Loucy (cell line): ENCODE measurements around the gene CPAMD8.

Experiments used
- H2AFZ ChIP-seq: fragments of 200-600 bp; sonication (generic); 2 replicates; pipeline ENCODE4 v1.6.0; 2016; ENCODE audit warnings: antibody characterized with exemption, mild to moderate bottlenecking, low read length, moderate library complexity
- H3F3A ChIP-seq: fragments of 200-600 bp; 2 replicates; pipeline ENCODE4 v1.6.0; 2016; ENCODE audit warnings: antibody characterized with exemption, low read depth, mild to moderate bottlenecking
- H3K27me3 ChIP-seq: fragments of 200-600 bp; sonication (generic); 2 replicates; pipeline ENCODE4 v1.6.1; 2014; ENCODE audit warnings: low read length, mild to moderate bottlenecking; ENCODE audit not compliant: insufficient read depth, poor library complexity, severe bottlenecking
- H3K36me3 ChIP-seq: fragments of 200-600 bp; sonication (generic); 2 replicates; pipeline ENCODE4 v1.6.1; 2016; ENCODE audit warnings: low read length; ENCODE audit not compliant: insufficient read depth
- H3K4me1 ChIP-seq: fragments of 200-600 bp; sonication (generic); 2 replicates; pipeline ENCODE4 v1.5.1; 2014; ENCODE audit warnings: low read length, mild to moderate bottlenecking; ENCODE audit not compliant: insufficient read depth, poor library complexity, severe bottlenecking
- H3K4me2 ChIP-seq: fragments of 200-600 bp; sonication (generic); 2 replicates; pipeline ENCODE4 v1.6.0; 2014; ENCODE audit warnings: antibody characterized with exemption, low read length, low read depth, mild to moderate bottlenecking; ENCODE audit not compliant: poor library complexity, severe bottlenecking
- H3K4me3 ChIP-seq: fragments of 200-600 bp; sonication (generic); 2 replicates; pipeline ENCODE4 v1.5.1; 2014; ENCODE audit warnings: low read length, mild to moderate bottlenecking, mixed read lengths; ENCODE audit not compliant: poor library complexity, severe bottlenecking
- H3K79me2 ChIP-seq: fragments of 200-600 bp; sonication (generic); 2 replicates; pipeline ENCODE4 v1.6.1; 2014; ENCODE audit warnings: low read length; ENCODE audit not compliant: insufficient read depth
- H3K9ac ChIP-seq: fragments of 200-600 bp; sonication (generic); 2 replicates; pipeline ENCODE4 v1.6.0; 2014; ENCODE audit warnings: mild to moderate bottlenecking, low read depth, low read length, moderate library complexity; ENCODE audit not compliant: poor library complexity, severe bottlenecking
- H3K9me2 ChIP-seq: fragments of 200-600 bp; sonication (generic); replicated peaks from 2 replicates; pipeline ENCODE4 v1.6.1; 2016; ENCODE audit warnings: low read depth, low read length, mixed read lengths
- H3K9me3 ChIP-seq: fragments of 200-600 bp; sonication (generic); 2 replicates; pipeline ENCODE4 v1.6.1; 2014; ENCODE audit warnings: mild to moderate bottlenecking, antibody characterized with exemption, low read length, low read depth; ENCODE audit not compliant: insufficient read depth
- H4K20me1 ChIP-seq: fragments of 200-600 bp; sonication (generic); 2 replicates; pipeline ENCODE4 v1.6.0; 2014; ENCODE audit warnings: antibody characterized with exemption, low read length, mild to moderate bottlenecking; ENCODE audit not compliant: insufficient read depth, poor library complexity, severe bottlenecking
- CTCF ChIP-seq: fragments of 200-600 bp; sonication (generic); conservative IDR thresholded peaks from 2 replicates; pipeline ENCODE4 v1.5.1; 2014; ENCODE audit warnings: mild to moderate bottlenecking, antibody characterized with exemption, low read length
- EZH2phosphoT487 ChIP-seq: fragments of 200-600 bp; IDR thresholded peaks from 2 replicates; pipeline ENCODE4 v1.6.1; 2018; ENCODE audit warnings: antibody characterized with exemption, mild to moderate bottlenecking, moderate library complexity, borderline replicate concordance

Gene CPAMD8

GRCh38 chr19:16873594-16873993 lies 153.0 kb downstream of the CPAMD8 start:
- H2AFZ ChIP-seq = no peak overlapping the region
- H3K4me2 ChIP-seq = no peak overlapping the region
- H3F3A ChIP-seq = no peaks in the 10 kb centered on the region; the same call in 1 of the 2 replicates
- H3K9me2 ChIP-seq = no peaks in the 10 kb centered on the region
- H4K20me1 ChIP-seq = no peaks in the 10 kb centered on the region
- H3K4me3 ChIP-seq = no peak overlapping the region
- peaks cover 12% of the 10 kb centered on the region for H3K79me2 ChIP-seq
- H3K4me1 ChIP-seq = peaks cover 40% of the 10 kb centered on the region
- no peaks in the 10 kb centered on the region for H3K27me3 ChIP-seq
- peaks cover 38% of the 10 kb centered on the region; the same call in 1 of the 2 replicates for H3K36me3 ChIP-seq
- H3K9me3 ChIP-seq = no peaks in the 10 kb centered on the region
- no peak overlapping the region for H3K9ac ChIP-seq
- no peak for TF ChIP-seq EZH2phosphoT487
- TF ChIP-seq CTCF = no peak

GRCh38 chr19:16872728-16873127 lies 153.9 kb downstream of the CPAMD8 start:
- Histone ChIP-seq H3K4me2 (no peak overlapping the region), H3K9ac (no peak overlapping the region), H4K20me1 (no peaks in the 10 kb centered on the region), H3K36me3 (peaks cover 38% of the 10 kb centered on the region; the same call in 1 of the 2 replicates), H3K9me2 (no peaks in the 10 kb centered on the region), H3K9me3 (no peaks in the 10 kb centered on the region), H3K79me2 (peaks cover 12% of the 10 kb centered on the region), H3K4me1 (peaks cover 34% of the 10 kb centered on the region), H3F3A (no peaks in the 10 kb centered on the region; the same call in 1 of the 2 replicates), H3K27me3 (no peaks in the 10 kb centered on the region), H2AFZ (no peak overlapping the region), H3K4me3 (no peak overlapping the region)
- TF ChIP-seq EZH2phosphoT487 (no peak), CTCF (no peak)

- Histone ChIP-seq H3K9ac (no peak overlapping the region), H3K27me3 (no peaks in the 10 kb centered on the region), H3F3A (no peaks in the 10 kb centered on the region), H2AFZ (no peak overlapping the region), H3K9me3 (no peaks in the 10 kb centered on the region), H3K9me2 (no peaks in the 10 kb centered on the region), H4K20me1 (no peaks in the 10 kb centered on the region), H3K36me3 (peaks cover 47% of the 10 kb centered on the region; the same call in 1 of the 2 replicates), H3K4me2 (no peak overlapping the region), H3K4me1 (peaks cover 25% of the 10 kb centered on the region), H3K79me2 (peaks cover 12% of the 10 kb centered on the region), H3K4me3 (no peak overlapping the region)
- no peak for TF ChIP-seq CTCF
- TF ChIP-seq EZH2phosphoT487 = no peak
These were observed 154.7 kb downstream of the CPAMD8 start for GRCh38 chr19:16871871-16872270.
